Peyer's patch (tissue), 4 donors: Measurements from ENCODE around the gene ZDHHC11.

Source experiments
- POLR2A ChIP-seq, 2 donors: fragments of 450-650 bp; IDR thresholded peaks; one replicate each; pipeline ENCODE4 v1.5.1; 2017; ENCODE audit warnings: antibody characterized with exemption in 2 of 2, mild to moderate bottlenecking in 2 of 2, moderate library complexity in 2 of 2
- TF ChIP-seq, protein P1 (sequence below), 6 experiments: fragments of 450-650 bp in 4 of 6; fragments of 200-600 bp in 2 of 6; sonication (generic) in 1 of 6; IDR thresholded peaks; one replicate each; pipeline ENCODE4 v1.5.1; 2017 to 2019; ENCODE audit warnings: antibody characterized with exemption in 6 of 6, mild to moderate bottlenecking in 3 of 6, moderate library complexity in 1 of 6

DNA sequence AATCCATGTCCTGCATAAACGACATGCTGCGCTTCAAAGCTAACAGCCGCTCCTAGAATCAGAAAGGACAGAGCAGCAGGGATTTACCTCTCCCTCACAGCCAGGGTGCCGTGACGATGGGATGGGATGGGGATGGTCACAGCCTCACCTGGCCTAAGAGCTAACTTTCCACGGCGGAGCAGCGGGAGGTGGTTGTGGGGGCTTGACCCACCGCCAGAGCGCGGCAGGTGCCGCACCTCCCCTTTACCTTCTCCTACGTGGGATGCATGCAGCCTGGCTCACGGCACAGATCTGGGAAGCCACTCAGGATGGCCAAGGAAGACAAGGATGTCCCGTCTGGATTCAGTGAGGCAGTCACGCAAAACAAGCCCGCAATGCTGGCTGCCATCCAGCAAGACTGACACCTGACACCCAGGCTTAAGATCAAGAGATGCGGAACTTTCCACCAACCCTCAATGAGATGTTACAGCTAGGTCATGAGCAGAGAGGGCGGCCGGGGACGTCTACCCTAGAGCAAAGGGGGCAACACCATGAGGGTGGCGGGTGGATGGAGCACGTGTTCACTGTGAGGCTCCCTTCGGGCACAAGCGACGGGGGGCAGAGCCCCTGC lies 36.0 kb upstream of the ZDHHC11 start:
- TF ChIP-seq, protein P1, sequence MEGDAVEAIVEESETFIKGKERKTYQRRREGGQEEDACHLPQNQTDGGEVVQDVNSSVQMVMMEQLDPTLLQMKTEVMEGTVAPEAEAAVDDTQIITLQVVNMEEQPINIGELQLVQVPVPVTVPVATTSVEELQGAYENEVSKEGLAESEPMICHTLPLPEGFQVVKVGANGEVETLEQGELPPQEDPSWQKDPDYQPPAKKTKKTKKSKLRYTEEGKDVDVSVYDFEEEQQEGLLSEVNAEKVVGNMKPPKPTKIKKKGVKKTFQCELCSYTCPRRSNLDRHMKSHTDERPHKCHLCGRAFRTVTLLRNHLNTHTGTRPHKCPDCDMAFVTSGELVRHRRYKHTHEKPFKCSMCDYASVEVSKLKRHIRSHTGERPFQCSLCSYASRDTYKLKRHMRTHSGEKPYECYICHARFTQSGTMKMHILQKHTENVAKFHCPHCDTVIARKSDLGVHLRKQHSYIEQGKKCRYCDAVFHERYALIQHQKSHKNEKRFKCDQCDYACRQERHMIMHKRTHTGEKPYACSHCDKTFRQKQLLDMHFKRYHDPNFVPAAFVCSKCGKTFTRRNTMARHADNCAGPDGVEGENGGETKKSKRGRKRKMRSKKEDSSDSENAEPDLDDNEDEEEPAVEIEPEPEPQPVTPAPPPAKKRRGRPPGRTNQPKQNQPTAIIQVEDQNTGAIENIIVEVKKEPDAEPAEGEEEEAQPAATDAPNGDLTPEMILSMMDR (IDR thresholded peaks at IDR 0.05), result no peak
- TF ChIP-seq POLR2A (IDR thresholded peaks at IDR 0.05), result no peak
